Endothelial cell of hepatic sinusoid (primary cell): ENCODE measurements around the gene MIA.
"Not testable (repeated sequence)": the region's sequence is repeated elsewhere in the genome, so short reads cannot be mapped to it uniquely, and the experiment has no call there.

Experiments
- in situ Hi-C: cut with HindIII; loops from 2 replicates; pipeline ENCODE4 v1.10.0; 2017; ENCODE audit warnings: low sequenced_read_pairs

MIA gene

DNA sequence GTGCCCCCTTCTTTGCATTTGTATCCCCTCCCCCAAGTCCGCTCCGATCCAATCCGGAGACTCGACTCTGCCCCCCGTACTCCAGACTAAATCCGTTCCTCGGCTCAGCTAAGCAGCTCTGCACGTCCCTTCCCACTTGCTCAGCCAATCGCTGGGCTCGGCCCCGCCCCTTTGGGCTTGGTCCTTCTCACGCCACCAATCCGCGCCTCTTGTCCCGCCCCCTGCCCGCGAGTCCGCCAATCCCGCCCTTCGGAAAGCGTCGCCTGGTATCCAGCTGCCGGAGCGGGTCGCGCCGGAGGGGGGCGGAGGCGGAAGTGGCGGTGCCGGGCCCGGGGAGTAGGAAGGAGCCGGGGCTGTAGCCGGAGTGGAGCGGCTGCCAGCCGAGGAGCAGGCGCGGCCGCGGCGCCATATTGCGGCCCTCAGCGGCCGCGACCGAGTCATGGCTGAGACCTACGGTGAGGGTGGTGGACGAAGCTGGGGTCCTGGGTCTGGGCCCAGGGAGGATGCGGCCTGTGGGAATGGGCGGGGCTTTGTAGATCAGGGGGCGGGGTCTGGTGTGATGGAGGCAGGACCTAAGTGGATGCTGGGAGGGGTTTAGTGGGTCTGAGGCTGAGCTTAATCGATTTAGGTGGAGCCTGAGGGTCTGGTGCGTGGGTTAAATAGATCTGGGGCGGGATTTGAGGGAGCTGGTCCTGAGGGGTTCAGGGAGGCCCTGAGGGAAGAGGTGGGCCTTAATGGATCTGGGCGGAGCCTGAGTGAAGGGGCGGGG, 2.8 kb downstream of the MIA start, which contains the start of gene RAB4B:
Gene RAB4B, plus strand, starts transcription at position 311 of the 769 bp plus-strand sequence. Its CDS starts 129 bp downstream, at position 440.
- in situ Hi-C loops, result loop anchor here (5.0 kb wide), 1 partner anchor 46 kb away; no protein-coding TSS in a partner anchor

- in situ Hi-C loops, result loop anchor here (5.0 kb wide), 1 partner anchor 46 kb away; no protein-coding TSS in a partner anchor
Observed at GRCh38 chr19:40778706-40779284, 3.5 kb downstream of the MIA start.

DNA sequence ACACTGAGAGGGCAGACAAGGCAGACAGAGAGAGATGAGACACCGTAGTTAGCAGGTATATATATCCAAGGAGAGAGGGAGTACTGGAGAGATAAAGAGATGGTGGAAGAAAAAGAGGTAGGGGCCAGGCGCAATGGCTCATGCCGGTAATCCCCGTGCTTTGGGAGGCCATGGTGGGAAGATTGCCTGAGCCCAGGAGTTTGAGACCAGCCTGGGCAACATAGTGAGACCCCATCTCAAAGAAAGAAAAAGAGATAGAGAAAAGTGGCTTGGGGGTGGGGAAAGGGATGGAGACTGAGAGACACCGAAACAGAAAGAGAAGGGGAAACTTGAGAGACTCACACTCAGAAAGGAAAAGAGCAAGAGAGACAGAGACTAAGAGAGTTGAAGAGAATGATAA, 5.3 kb downstream of the MIA start:
- in situ Hi-C loops, result no loop called here

DNA sequence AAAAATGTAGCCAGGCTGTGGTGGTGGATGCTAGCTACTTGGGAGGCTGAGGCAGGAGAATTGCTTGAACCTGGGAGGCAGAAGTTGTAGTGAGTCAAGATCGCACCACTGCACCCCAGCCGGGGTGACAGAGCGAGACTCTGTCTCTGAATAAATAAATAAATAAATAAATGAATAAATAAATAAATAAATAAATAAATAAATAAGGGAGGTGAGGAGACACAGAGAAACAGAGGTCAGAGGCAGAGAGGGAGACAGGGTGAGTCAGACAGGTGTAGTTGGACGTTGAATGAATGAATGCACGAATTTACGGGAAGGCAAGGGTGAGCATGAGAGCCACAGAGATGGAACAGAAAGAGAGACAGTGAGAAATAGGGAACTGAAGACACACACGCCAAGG, 5.8 kb downstream of the MIA start:
- in situ Hi-C loops, result no loop called here

GRCh38 chr19:40783711-40784110, 8.4 kb downstream of the MIA start:
- in situ Hi-C loops, result no loop called here

- in situ Hi-C loops, result not testable (repeated sequence)
Observed at GRCh38 chr19:40784146-40784545, 8.8 kb downstream of the MIA start.

- in situ Hi-C loops, result no loop called here
Observed at GRCh38 chr19:40785526-40785925, 10.2 kb downstream of the MIA start.

- in situ Hi-C loops, result no loop called here
Observed at GRCh38 chr19:40786060-40787037, 11.0 kb downstream of the MIA start.

DNA sequence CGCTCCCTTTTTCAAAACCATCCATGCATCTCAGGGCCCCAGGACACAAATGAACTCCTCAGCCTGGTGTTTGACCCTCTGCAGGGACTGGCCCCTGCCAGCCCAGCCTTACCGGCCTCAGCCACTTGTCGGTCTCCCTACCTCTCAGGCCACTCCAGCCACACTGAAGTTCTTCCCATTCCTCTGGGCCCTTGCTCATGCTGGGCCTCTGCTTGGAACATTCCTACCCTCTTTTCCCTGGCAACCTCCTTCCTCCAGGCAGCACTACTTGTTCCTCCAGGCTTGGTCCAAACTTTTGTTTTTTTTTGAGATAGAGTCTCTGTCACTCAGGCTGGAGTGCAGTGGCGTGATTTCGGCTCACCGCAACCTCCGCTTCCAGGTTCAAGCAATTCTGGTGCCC, 16.0 kb downstream of the MIA start:
- in situ Hi-C loops, result no loop called here

DNA sequence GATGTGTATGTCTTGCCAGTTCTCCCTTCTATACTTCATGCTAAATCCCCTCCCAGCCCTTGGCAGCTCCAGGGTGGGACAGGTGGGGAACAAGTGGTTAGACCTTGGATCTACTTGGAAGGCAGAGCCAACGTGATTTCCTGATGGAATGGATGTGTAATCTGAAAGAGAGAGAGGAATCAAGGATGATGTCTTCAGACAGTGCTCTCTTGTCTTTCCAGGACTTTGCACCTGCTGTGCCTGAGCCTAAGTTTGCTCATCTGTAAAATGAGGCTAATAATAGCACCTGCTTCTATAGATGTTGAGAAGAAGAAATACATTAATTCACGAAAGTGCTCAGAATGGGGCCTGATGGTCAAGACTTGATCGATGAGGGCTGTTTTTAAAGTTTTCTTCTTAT, 16.7 kb downstream of the MIA start:
- in situ Hi-C loops, result no loop called here

DNA sequence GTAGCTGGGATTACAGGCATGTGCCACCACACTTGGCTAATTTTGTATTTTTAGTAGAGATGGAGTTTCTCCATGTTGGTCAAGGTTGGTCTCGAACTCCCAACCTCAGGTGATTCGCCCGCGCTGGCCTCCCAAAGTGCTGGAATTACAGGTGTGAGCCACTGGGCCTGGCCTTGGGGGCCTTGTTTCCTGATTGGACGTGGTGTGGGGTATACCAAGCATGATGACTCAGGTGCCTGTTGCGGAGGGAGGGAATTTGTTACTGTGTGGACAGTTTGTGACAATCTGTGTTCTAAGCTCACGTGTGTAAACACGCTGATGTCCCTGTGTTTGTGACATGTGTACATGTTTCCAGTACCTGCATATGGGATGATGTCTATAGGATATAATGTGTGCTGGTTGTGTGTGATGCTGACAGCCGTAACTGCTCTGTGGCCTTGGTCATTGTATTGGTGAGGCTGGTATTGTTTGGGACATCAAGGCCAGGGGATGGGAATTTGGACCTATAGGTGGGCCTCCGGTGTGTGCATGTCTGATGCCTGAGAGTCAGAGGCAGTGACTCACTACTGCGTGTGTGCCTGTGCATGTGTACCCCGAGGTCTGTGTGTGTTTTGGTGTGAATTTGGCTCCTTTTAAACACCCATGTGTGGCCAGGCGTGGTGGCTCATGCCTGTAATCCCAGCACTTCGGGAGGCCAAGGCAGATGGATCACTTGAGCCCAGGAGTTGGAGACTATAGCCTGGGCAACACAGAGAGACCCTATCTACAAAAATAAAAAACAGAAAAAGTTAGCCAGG, 22.0 kb downstream of the MIA start:
- in situ Hi-C loops, result no loop called here

GRCh38 chr19:40797963-40798682, 22.8 kb downstream of the MIA start:
- in situ Hi-C loops, result no loop called here

- in situ Hi-C loops, result no loop called here
Observed at GRCh38 chr19:40798683-40799557, 23.6 kb downstream of the MIA start, which contains the start of gene EGLN2. Gene EGLN2 (plus strand): TSS chr19:40799191. CDS start chr19:40800573, 1,382 bp downstream.

GRCh38 chr19:40799558-40800338, 24.4 kb downstream of the MIA start:
- in situ Hi-C loops, result no loop called here

DNA sequence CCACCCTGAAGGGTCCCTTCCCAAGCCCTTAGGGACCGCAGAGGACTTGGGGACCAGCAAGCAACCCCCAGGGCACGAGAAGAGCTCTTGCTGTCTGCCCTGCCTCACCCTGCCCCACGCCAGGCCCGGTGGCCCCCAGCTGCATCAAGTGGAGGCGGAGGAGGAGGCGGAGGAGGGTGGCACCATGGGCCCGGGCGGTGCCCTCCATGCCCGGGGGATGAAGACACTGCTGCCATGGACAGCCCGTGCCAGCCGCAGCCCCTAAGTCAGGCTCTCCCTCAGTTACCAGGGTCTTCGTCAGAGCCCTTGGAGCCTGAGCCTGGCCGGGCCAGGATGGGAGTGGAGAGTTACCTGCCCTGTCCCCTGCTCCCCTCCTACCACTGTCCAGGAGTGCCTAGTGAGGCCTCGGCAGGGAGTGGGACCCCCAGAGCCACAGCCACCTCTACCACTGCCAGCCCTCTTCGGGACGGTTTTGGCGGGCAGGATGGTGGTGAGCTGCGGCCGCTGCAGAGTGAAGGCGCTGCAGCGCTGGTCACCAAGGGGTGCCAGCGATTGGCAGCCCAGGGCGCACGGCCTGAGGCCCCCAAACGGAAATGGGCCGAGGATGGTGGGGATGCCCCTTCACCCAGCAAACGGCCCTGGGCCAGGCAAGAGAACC, 25.1 kb downstream of the MIA start:
- in situ Hi-C loops, result no loop called here

DNA sequence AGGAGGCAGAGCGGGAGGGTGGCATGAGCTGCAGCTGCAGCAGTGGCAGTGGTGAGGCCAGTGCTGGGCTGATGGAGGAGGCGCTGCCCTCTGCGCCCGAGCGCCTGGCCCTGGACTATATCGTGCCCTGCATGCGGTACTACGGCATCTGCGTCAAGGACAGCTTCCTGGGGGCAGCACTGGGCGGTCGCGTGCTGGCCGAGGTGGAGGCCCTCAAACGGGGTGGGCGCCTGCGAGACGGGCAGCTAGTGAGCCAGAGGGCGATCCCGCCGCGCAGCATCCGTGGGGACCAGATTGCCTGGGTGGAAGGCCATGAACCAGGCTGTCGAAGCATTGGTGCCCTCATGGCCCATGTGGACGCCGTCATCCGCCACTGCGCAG, 25.7 kb downstream of the MIA start:
- in situ Hi-C loops, result no loop called here
